ENCODE measurements around the gene SNRPB2. TPM values are rescaled to one million over a fixed set of nuclear protein-coding genes. Genes with fewer than 3 reads are reported as not detected.

The SNRPB2 gene
- total and polyA plus RNA-seq, 2 experiments from 2014 or later, result 69.8 to 101 TPM

GRCh38 chr20:16732506-16733152 is 2.8 kb downstream of the SNRPB2 start:
- Histone ChIP-seq H2AFZ (no peak overlapping the region), H3K9me3 (ENCODE audit: low read depth) (no peaks in the 10 kb centered on the region), H3K4me1 (ENCODE audit: insufficient read depth) (peaks cover 19% of the 10 kb centered on the region), H3K79me2 (ENCODE audit: insufficient read depth) (peaks cover 78% of the 10 kb centered on the region), H4K20me1 (ENCODE audit: insufficient read depth) (no peaks in the 10 kb centered on the region), H3K9me2 (ENCODE audit: insufficient read depth) (peaks cover 7% of the 10 kb centered on the region), H3K27ac (no peak overlapping the region), H3K9ac (no peak overlapping the region), H3K4me2 (ENCODE audit: unreplicated experiment) (no peak overlapping the region), H3F3A (ENCODE audit: insufficient read depth) (no peaks in the 10 kb centered on the region), H3K4me3 (no peak overlapping the region), H3K27me3 (replicated peaks; ENCODE audit: insufficient read depth) (no peaks in the 10 kb centered on the region), H3K36me3 (ENCODE audit: low read depth) (peaks cover 26% of the 10 kb centered on the region)
- peak; percentile 9 for DNase-seq
- no peak for TF ChIP-seq EZH2 (IDR thresholded peaks at IDR 0.05; ENCODE audit: insufficient read depth, poor library complexity, severe bottlenecking)
- TF ChIP-seq EZH2phosphoT487 (IDR thresholded peaks at IDR 0.05; ENCODE audit: insufficient read depth, low read depth), result no peak
- WGBS, 2 experiments (ENCODE audit: low coverage in 1 of 2, low lambda C conversion rate in 2 of 2, missing lambda C conversion rate in 2 of 2), result 89 to 91% methylated on average over 4 of the region's 4 CpGs
- in situ Hi-C loops (cut with MboI), result no loop called here

- H3K4me2 ChIP-seq (ENCODE audit: unreplicated experiment), result no peak overlapping the region
- 0 out of 2 replicates have a peak, but pooled peaks cover 3% of the 10 kb centered on the region for H3K4me1 ChIP-seq (ENCODE audit: insufficient read depth)
- H2AFZ ChIP-seq, result no peak overlapping the region
- WGBS, 2 experiments (ENCODE audit: low coverage in 1 of 2, low lambda C conversion rate in 2 of 2, missing lambda C conversion rate in 2 of 2), result 89 to 92% methylated on average over 6 of the region's 6 CpGs
- no peak overlapping the region for H3K4me3 ChIP-seq
- DNase-seq, result no peak
- H3K79me2 ChIP-seq (ENCODE audit: insufficient read depth), result peaks cover 18% of the 10 kb centered on the region
- TF ChIP-seq EZH2 (IDR thresholded peaks at IDR 0.05; ENCODE audit: insufficient read depth, poor library complexity, severe bottlenecking), result no peak
- no peak for TF ChIP-seq EZH2phosphoT487 (IDR thresholded peaks at IDR 0.05; ENCODE audit: insufficient read depth, low read depth)
- no peak overlapping the region for H3K9ac ChIP-seq
- H3K36me3 ChIP-seq (ENCODE audit: low read depth), result peaks cover 46% of the 10 kb centered on the region
- no peaks in the 10 kb centered on the region for H3K9me3 ChIP-seq (ENCODE audit: low read depth)
- H3F3A ChIP-seq (ENCODE audit: insufficient read depth), result peaks cover 12% of the 10 kb centered on the region; the same call in 1 of the 2 replicates
- in situ Hi-C loops (cut with MboI), result no loop called here
- H3K27ac ChIP-seq, result no peak overlapping the region
- H4K20me1 ChIP-seq (ENCODE audit: insufficient read depth), result no peaks in the 10 kb centered on the region
- H3K27me3 ChIP-seq (replicated peaks; ENCODE audit: insufficient read depth), result no peaks in the 10 kb centered on the region
- no peaks in the 10 kb centered on the region for H3K9me2 ChIP-seq (ENCODE audit: insufficient read depth)
Observed at GRCh38 chr20:16740365-16741072, 10.7 kb downstream of the SNRPB2 start.

- WGBS, 2 experiments (ENCODE audit: low coverage in 1 of 2, low lambda C conversion rate in 2 of 2, missing lambda C conversion rate in 2 of 2), result 59 to 64% methylated on average over 3 of the region's 3 CpGs
- DNase-seq, result no peak
- H3K27ac ChIP-seq, result no peak overlapping the region
- H3K9me3 ChIP-seq (ENCODE audit: low read depth), result no peaks in the 10 kb centered on the region
- no peak overlapping the region for H3K4me2 ChIP-seq (ENCODE audit: unreplicated experiment)
- no peak for TF ChIP-seq EZH2phosphoT487 (IDR thresholded peaks at IDR 0.05; ENCODE audit: insufficient read depth, low read depth)
- no peak for TF ChIP-seq EZH2 (IDR thresholded peaks at IDR 0.05; ENCODE audit: insufficient read depth, poor library complexity, severe bottlenecking)
- H3K36me3 ChIP-seq (ENCODE audit: low read depth), result peaks cover 30% of the 10 kb centered on the region
- no peaks in the 10 kb centered on the region for H3K9me2 ChIP-seq (ENCODE audit: insufficient read depth)
- no peaks in the 10 kb centered on the region for H4K20me1 ChIP-seq (ENCODE audit: insufficient read depth)
- in situ Hi-C loops (cut with MboI), result no loop called here
- H3K4me3 ChIP-seq, result no peak overlapping the region
- H3F3A ChIP-seq (ENCODE audit: insufficient read depth), result peaks cover 12% of the 10 kb centered on the region; the same call in 1 of the 2 replicates
- H3K9ac ChIP-seq, result no peak overlapping the region
- H3K27me3 ChIP-seq (replicated peaks; ENCODE audit: insufficient read depth), result peaks cover 16% of the 10 kb centered on the region
- no peak overlapping the region for H2AFZ ChIP-seq
- H3K4me1 ChIP-seq (ENCODE audit: insufficient read depth), result no peaks in the 10 kb centered on the region
- H3K79me2 ChIP-seq (ENCODE audit: insufficient read depth), result no peaks in the 10 kb centered on the region
Observed at GRCh38 chr20:16744178-16744807, 14.5 kb downstream of the SNRPB2 start.

- Histone ChIP-seq H3K4me2 (ENCODE audit: unreplicated experiment) (no peak overlapping the region), H3K79me2 (ENCODE audit: insufficient read depth) (no peaks in the 10 kb centered on the region), H3K4me3 (no peak overlapping the region), H3F3A (ENCODE audit: insufficient read depth) (peaks cover 8% of the 10 kb centered on the region; the same call in 1 of the 2 replicates), H3K36me3 (ENCODE audit: low read depth) (peaks cover 21% of the 10 kb centered on the region), H3K4me1 (ENCODE audit: insufficient read depth) (no peaks in the 10 kb centered on the region), H3K27me3 (replicated peaks; ENCODE audit: insufficient read depth) (peaks cover 18% of the 10 kb centered on the region), H4K20me1 (ENCODE audit: insufficient read depth) (no peaks in the 10 kb centered on the region), H2AFZ (no peak overlapping the region), H3K9me3 (ENCODE audit: low read depth) (no peaks in the 10 kb centered on the region), H3K9me2 (ENCODE audit: insufficient read depth) (no peaks in the 10 kb centered on the region), H3K9ac (no peak overlapping the region), H3K27ac (no peak overlapping the region)
- in situ Hi-C loops (cut with MboI), result no loop called here
- DNase-seq, result no peak
- 72% methylated on average over 5 of the region's 5 CpGs for WGBS, 2 experiments (ENCODE audit: low coverage in 1 of 2, low lambda C conversion rate in 2 of 2, missing lambda C conversion rate in 2 of 2)
- TF ChIP-seq EZH2phosphoT487 (IDR thresholded peaks at IDR 0.05; ENCODE audit: insufficient read depth, low read depth), result no peak
- no peak for TF ChIP-seq EZH2 (IDR thresholded peaks at IDR 0.05; ENCODE audit: insufficient read depth, poor library complexity, severe bottlenecking)
Observed at GRCh38 chr20:16745204-16745603, 15.4 kb downstream of the SNRPB2 start.
